Stimulated activated CD4-positive, alpha-beta T cell treated with anti-CD3 and anti-CD28 coated beads, Interleukin-2, amount 100 ng/mL, for 4 hours (primary cell): ENCODE measurements around the gene FLYWCH2.
A peak's percentile ranks its signal among the peaks of the same experiment; 100 is the strongest.

Experiments used
- DNase-seq: peaks from one replicate; pipeline ENCODE4 v3.0.0-alpha.2; 2020; ENCODE audit warnings: low read depth

The FLYWCH2 gene

GRCh38 chr16:2853531-2854073 lies 29.4 kb upstream of the FLYWCH2 start:
- no peak for DNase-seq

GRCh38 chr16:2854700-2855309 lies 28.2 kb upstream of the FLYWCH2 start:
- DNase-seq = no peak

- DNase-seq = no peak
Observed at GRCh38 chr16:2855536-2855935, 27.5 kb upstream of the FLYWCH2 start.

GRCh38 chr16:2856061-2856670 lies 26.8 kb upstream of the FLYWCH2 start:
- DNase-seq = no peak

GRCh38 chr16:2856686-2857450 lies 26.1 kb upstream of the FLYWCH2 start:
- DNase-seq = no peak

- no peak for DNase-seq
Observed at GRCh38 chr16:2857451-2858244, 25.4 kb upstream of the FLYWCH2 start, which contains the start of gene PRSS22. Gene PRSS22, minus strand, starts transcription at chr16:2858170. Its CDS starts 66 bp downstream, at chr16:2858104.

- DNase-seq = no peak
Observed at GRCh38 chr16:2858245-2859025, 24.6 kb upstream of the FLYWCH2 start.

GRCh38 chr16:2859686-2860265 lies 23.2 kb upstream of the FLYWCH2 start:
- DNase-seq = no peak

GRCh38 chr16:2860826-2861567 lies 22.0 kb upstream of the FLYWCH2 start:
- no peak for DNase-seq

GRCh38 chr16:2865651-2866050 lies 17.4 kb upstream of the FLYWCH2 start:
- no peak for DNase-seq

- DNase-seq = no peak
Observed at GRCh38 chr16:2866431-2866830, 16.6 kb upstream of the FLYWCH2 start.

GRCh38 chr16:2867661-2867986 lies 15.4 kb upstream of the FLYWCH2 start:
- DNase-seq = no peak

- DNase-seq = peak; percentile 84
Observed at GRCh38 chr16:2867987-2868789, 14.8 kb upstream of the FLYWCH2 start.

- no peak for DNase-seq
Observed at GRCh38 chr16:2871926-2872325, 11.1 kb upstream of the FLYWCH2 start.

GRCh38 chr16:2874032-2874911 lies 8.7 kb upstream of the FLYWCH2 start:
- no peak for DNase-seq

GRCh38 chr16:2874912-2875362 lies 8.1 kb upstream of the FLYWCH2 start:
- peak; percentile 46 for DNase-seq

- no peak for DNase-seq
Observed at GRCh38 chr16:2879854-2880508, 3.0 kb upstream of the FLYWCH2 start.
